ENCODE results near the gene LEP.
"Not testable (repeated sequence)": the region's sequence is repeated elsewhere in the genome, so short reads cannot be mapped to it uniquely, and the experiment has no call there.

Gene LEP

DNA sequence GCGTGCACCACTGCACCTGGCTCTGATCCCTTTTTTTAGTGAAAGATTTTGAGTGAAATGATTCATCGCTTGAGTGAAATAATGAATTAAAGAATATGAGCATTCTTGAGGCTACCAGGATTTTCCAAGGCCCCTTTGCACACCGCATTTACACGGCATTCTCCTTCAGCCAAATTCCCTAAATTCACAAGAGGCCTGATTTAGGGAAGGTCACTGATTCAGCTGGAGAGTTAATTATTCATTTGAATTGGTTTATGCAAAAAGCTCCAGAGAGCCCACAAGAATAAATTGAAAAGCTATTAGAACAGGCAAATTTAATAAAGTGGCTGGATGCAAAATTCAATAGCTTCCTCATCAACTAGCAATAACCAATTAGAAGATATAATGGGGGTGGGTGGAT, 46.5 kb downstream of the LEP start:
- H3K27me3 ChIP-seq (ENCODE audit: low read depth, low read length) = no peaks in the 10 kb centered on the region
- H4K20me1 ChIP-seq (ENCODE audit: insufficient read depth, low read length) = no peaks in the 10 kb centered on the region
- no peak overlapping the region for H3K27ac ChIP-seq (ENCODE audit: low read length)
- H2AFZ ChIP-seq (ENCODE audit: low read depth, low read length) = no peak overlapping the region
- TF ChIP-seq, protein P1, sequence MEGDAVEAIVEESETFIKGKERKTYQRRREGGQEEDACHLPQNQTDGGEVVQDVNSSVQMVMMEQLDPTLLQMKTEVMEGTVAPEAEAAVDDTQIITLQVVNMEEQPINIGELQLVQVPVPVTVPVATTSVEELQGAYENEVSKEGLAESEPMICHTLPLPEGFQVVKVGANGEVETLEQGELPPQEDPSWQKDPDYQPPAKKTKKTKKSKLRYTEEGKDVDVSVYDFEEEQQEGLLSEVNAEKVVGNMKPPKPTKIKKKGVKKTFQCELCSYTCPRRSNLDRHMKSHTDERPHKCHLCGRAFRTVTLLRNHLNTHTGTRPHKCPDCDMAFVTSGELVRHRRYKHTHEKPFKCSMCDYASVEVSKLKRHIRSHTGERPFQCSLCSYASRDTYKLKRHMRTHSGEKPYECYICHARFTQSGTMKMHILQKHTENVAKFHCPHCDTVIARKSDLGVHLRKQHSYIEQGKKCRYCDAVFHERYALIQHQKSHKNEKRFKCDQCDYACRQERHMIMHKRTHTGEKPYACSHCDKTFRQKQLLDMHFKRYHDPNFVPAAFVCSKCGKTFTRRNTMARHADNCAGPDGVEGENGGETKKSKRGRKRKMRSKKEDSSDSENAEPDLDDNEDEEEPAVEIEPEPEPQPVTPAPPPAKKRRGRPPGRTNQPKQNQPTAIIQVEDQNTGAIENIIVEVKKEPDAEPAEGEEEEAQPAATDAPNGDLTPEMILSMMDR (IDR thresholded peaks at IDR 0.05; ENCODE audit: low read depth, low read length) = no peak
- TF ChIP-seq EZH2phosphoT487 (IDR thresholded peaks at IDR 0.05; ENCODE audit: low read depth) = no peak
- no peak overlapping the region for H3K4me2 ChIP-seq (ENCODE audit: low read length)
- no peak overlapping the region for H3K4me3 ChIP-seq (ENCODE audit: low read length)
- no peaks in the 10 kb centered on the region for H3K4me1 ChIP-seq (ENCODE audit: low read length)
- H3K36me3 ChIP-seq (replicated peaks; ENCODE audit: low read depth, low read length) = no peaks in the 10 kb centered on the region
- H3K79me2 ChIP-seq (ENCODE audit: low read length) = no peaks in the 10 kb centered on the region
- H3K9ac ChIP-seq (ENCODE audit: low read length) = no peak overlapping the region
- no peaks in the 10 kb centered on the region for H3K9me3 ChIP-seq (ENCODE audit: insufficient read depth, low read length)

DNA sequence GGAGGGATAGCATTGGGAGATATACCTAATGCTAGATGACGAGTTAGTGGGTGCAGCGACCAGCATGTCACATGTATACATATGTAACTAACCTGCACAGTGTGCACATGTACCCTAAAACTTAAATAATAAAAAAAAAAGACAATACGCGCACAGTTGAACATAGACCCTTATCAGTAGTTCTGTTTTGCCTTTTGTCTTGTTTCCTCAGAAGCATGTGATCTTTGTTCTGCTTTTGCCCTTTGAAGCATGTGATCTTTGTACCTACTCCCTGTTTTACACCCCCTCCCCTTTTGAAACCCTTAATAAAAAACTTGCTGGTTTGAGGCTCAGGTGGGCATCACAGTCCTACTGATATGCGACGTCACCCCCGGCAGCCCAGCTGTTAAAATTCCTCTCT, 56.9 kb downstream of the LEP start:
- not testable (repeated sequence) for H3K4me3 ChIP-seq (ENCODE audit: low read length); H4K20me1 ChIP-seq (ENCODE audit: insufficient read depth, low read length); H3K4me2 ChIP-seq (ENCODE audit: low read length); H3K27me3 ChIP-seq (ENCODE audit: low read depth, low read length); H3K27ac ChIP-seq (ENCODE audit: low read length); H3K9me3 ChIP-seq (ENCODE audit: insufficient read depth, low read length); H3K4me1 ChIP-seq (ENCODE audit: low read length); H3K9ac ChIP-seq (ENCODE audit: low read length); H3K36me3 ChIP-seq (replicated peaks; ENCODE audit: low read depth, low read length); H3K79me2 ChIP-seq (ENCODE audit: low read length); H2AFZ ChIP-seq (ENCODE audit: low read depth, low read length)

DNA sequence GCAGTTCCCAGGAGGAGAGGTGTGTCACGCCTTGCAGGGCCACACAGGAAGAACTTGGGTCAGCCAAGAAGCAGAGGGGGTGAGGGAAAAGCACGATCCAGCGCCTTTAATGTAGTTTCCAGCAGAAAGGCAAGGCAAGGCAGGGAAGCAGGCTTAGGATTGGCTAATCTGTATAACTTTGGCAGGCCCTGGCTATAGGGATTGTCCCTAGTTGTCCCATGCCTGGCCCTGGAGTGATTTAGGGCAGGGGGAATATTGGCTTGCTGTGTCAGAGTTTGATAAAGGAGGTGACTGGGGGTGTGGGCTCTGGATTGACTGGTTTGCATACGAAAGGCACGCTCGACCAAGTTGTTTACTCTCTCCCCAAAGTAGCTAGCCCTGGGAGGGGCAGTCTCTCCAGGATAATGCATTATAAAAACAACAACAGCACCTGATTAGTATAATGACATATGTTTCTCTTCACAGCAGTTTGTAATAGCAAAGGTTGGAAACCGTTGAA, 58.1 kb downstream of the LEP start:
- no peak overlapping the region for H3K27ac ChIP-seq (ENCODE audit: low read length)
- no peak overlapping the region for H3K4me2 ChIP-seq (ENCODE audit: low read length)

DNA sequence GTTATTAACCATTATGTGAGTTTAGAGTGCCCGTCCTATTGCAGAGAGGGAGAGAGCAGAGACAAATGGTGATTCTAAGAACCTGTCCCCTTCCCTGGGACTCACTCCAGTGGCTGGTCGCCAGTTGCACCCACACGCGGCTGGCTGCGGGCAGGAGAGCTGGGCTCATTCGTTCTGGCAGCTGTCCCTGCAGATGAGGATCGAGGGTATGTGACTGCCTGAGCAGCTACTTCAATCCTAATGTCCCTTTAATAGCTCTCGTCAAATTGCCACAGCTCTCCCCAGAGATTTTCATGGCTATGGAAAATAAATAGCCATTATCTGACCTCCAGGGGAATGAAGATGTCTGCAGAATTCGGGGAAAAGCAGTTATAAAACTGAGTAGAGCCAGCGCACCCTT, 61.1 kb downstream of the LEP start:
- TF ChIP-seq, protein P1 (IDR thresholded peaks at IDR 0.05; ENCODE audit: low read depth, low read length) = no peak
- no peak for TF ChIP-seq EZH2phosphoT487 (IDR thresholded peaks at IDR 0.05; ENCODE audit: low read depth)
- H3K4me2 ChIP-seq (ENCODE audit: low read length) = no peak overlapping the region
- H3K79me2 ChIP-seq (ENCODE audit: low read length) = no peaks in the 10 kb centered on the region
- H3K9me3 ChIP-seq (ENCODE audit: insufficient read depth, low read length) = no peaks in the 10 kb centered on the region
- no peak overlapping the region for H2AFZ ChIP-seq (ENCODE audit: low read depth, low read length)
- no peak overlapping the region for H3K27ac ChIP-seq (ENCODE audit: low read length)
- no peak overlapping the region for H3K4me3 ChIP-seq (ENCODE audit: low read length)
- H3K4me1 ChIP-seq (ENCODE audit: low read length) = no peaks in the 10 kb centered on the region
- H3K27me3 ChIP-seq (ENCODE audit: low read depth, low read length) = no peaks in the 10 kb centered on the region
- H3K9ac ChIP-seq (ENCODE audit: low read length) = no peak overlapping the region
- H3K36me3 ChIP-seq (replicated peaks; ENCODE audit: low read depth, low read length) = peaks cover 32% of the 10 kb centered on the region
- no peaks in the 10 kb centered on the region for H4K20me1 ChIP-seq (ENCODE audit: insufficient read depth, low read length)

More for the DNA sequence above, 58.1 kb downstream of the LEP start:
- H3K79me2 ChIP-seq (ENCODE audit: low read length) = no peaks in the 10 kb centered on the region
- H3K9ac ChIP-seq (ENCODE audit: low read length) = no peak overlapping the region
- no peaks in the 10 kb centered on the region for H3K9me3 ChIP-seq (ENCODE audit: insufficient read depth, low read length)
- H3K4me3 ChIP-seq (ENCODE audit: low read length) = no peak overlapping the region
- TF ChIP-seq EZH2phosphoT487 (IDR thresholded peaks at IDR 0.05; ENCODE audit: low read depth) = no peak
- TF ChIP-seq, protein P1 (IDR thresholded peaks at IDR 0.05; ENCODE audit: low read depth, low read length) = no peak
- peaks cover 7% of the 10 kb centered on the region for H3K36me3 ChIP-seq (replicated peaks; ENCODE audit: low read depth, low read length)
- H4K20me1 ChIP-seq (ENCODE audit: insufficient read depth, low read length) = no peaks in the 10 kb centered on the region
- H3K4me1 ChIP-seq (ENCODE audit: low read length) = no peaks in the 10 kb centered on the region
- H2AFZ ChIP-seq (ENCODE audit: low read depth, low read length) = no peak overlapping the region
- no peaks in the 10 kb centered on the region for H3K27me3 ChIP-seq (ENCODE audit: low read depth, low read length)

DNA sequence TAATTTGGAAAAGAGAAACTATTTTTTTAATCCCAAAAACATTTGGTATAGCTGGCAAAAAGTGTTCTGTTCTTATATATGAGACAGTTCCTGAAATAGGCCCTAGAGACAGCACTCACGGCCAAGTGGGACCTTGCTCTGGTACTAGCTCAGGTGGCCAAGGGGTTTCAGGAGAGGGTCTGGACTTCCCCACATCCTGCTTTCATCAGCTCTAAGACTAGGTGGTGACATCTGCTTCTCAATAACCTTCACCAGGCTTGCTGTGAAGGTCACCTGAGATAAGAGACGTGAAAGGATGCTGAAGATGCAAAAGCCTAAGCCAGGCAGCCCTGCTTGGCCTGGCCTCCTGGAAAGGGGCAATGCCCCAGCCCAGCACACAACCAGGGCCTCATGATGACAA, 62.1 kb downstream of the LEP start:
- H3K27me3 ChIP-seq (ENCODE audit: low read depth, low read length) = no peaks in the 10 kb centered on the region
- peaks cover 40% of the 10 kb centered on the region for H3K36me3 ChIP-seq (replicated peaks; ENCODE audit: low read depth, low read length)
- TF ChIP-seq, protein P1 (IDR thresholded peaks at IDR 0.05; ENCODE audit: low read depth, low read length) = no peak
- no peak for TF ChIP-seq EZH2phosphoT487 (IDR thresholded peaks at IDR 0.05; ENCODE audit: low read depth)
- H4K20me1 ChIP-seq (ENCODE audit: insufficient read depth, low read length) = no peaks in the 10 kb centered on the region
- no peaks in the 10 kb centered on the region for H3K9me3 ChIP-seq (ENCODE audit: insufficient read depth, low read length)
- no peak overlapping the region for H3K27ac ChIP-seq (ENCODE audit: low read length)
- no peaks in the 10 kb centered on the region for H3K79me2 ChIP-seq (ENCODE audit: low read length)
- H2AFZ ChIP-seq (ENCODE audit: low read depth, low read length) = no peak overlapping the region
- H3K4me2 ChIP-seq (ENCODE audit: low read length) = no peak overlapping the region
- no peaks in the 10 kb centered on the region for H3K4me1 ChIP-seq (ENCODE audit: low read length)
- no peak overlapping the region for H3K9ac ChIP-seq (ENCODE audit: low read length)
- H3K4me3 ChIP-seq (ENCODE audit: low read length) = no peak overlapping the region
